Neural progenitor cell (in vitro differentiated cells): ENCODE data around the gene OSBPL1A. TPM values are rescaled to one million over a fixed set of nuclear protein-coding genes. Genes with fewer than 3 reads are reported as not detected.

Experiments used
- DNase-seq: peaks from one replicate; pipeline ENCODE4 v3.0.0-alpha.2; 2016; ENCODE audit warnings: low spot score
- H2AFZ ChIP-seq: fragments of 200-600 bp; sonication (generic); replicated peaks from 2 replicates; pipeline ENCODE4 v1.6.1; 2016; ENCODE audit warnings: antibody characterized with exemption
- H3F3A ChIP-seq: fragments of 200-600 bp; sonication (generic); 2 replicates; pipeline ENCODE4 v1.6.1; 2016; ENCODE audit warnings: antibody characterized with exemption, low read depth
- H3K27ac ChIP-seq: fragments of 200-600 bp; sonication (generic); 2 replicates; pipeline ENCODE4 v1.5.1; 2016; ENCODE audit warnings: mild to moderate bottlenecking
- H3K27me3 ChIP-seq: fragments of 200-600 bp; sonication (generic); 2 replicates; pipeline ENCODE4 v1.6.1; 2016; ENCODE audit warnings: mild to moderate bottlenecking, moderate library complexity
- H3K36me3 ChIP-seq: fragments of 200-600 bp; sonication (generic); 2 replicates; pipeline ENCODE4 v1.5.1; 2016
- H3K4me1 ChIP-seq: fragments of 200-600 bp; sonication (generic); 2 replicates; pipeline ENCODE4 v1.6.1; 2016; ENCODE audit warnings: mixed run types
- H3K4me2 ChIP-seq: fragments of 200-600 bp; sonication (generic); 2 replicates; pipeline ENCODE4 v1.6.1; 2016
- H3K4me3 ChIP-seq: fragments of 200-600 bp; sonication (generic); 2 replicates; pipeline ENCODE4 v1.5.1; 2016
- H3K79me2 ChIP-seq: fragments of 200-600 bp; sonication (generic); 2 replicates; pipeline ENCODE4 v1.6.1; 2016; ENCODE audit warnings: low read depth
- H3K9ac ChIP-seq: fragments of 200-600 bp; sonication (generic); 2 replicates; pipeline ENCODE4 v1.6.1; 2016
- H3K9me3 ChIP-seq: fragments of 200-600 bp; sonication (generic); 2 replicates; pipeline ENCODE4 v1.5.1; 2016; ENCODE audit warnings: low read depth
- H4K20me1 ChIP-seq: fragments of 200-600 bp; sonication (generic); 2 replicates; pipeline ENCODE4 v1.6.1; 2016; ENCODE audit warnings: low read depth
- H3K27ac Mint-ChIP-seq: 3 replicates; pipeline ENCODE4 v1.8.0; 2021; ENCODE audit warnings: mixed read lengths
- H3K27me3 Mint-ChIP-seq: 2 replicates; pipeline ENCODE4 v1.8.0; 2022; ENCODE audit warnings: low read depth, mild to moderate bottlenecking, inconsistent platforms, moderate library complexity, mixed read lengths; ENCODE audit not compliant: insufficient read depth
- H3K36me3 Mint-ChIP-seq: 3 replicates; pipeline ENCODE4 v1.8.0; 2021; ENCODE audit warnings: mixed read lengths
- H3K4me1 Mint-ChIP-seq: 3 replicates; pipeline ENCODE4 v1.8.0; 2021; ENCODE audit warnings: mixed read lengths
- H3K4me3 Mint-ChIP-seq: 3 replicates; pipeline ENCODE4 v1.8.0; 2021; ENCODE audit warnings: mild to moderate bottlenecking, moderate library complexity, mixed read lengths
- H3K9me3 Mint-ChIP-seq: 3 replicates; pipeline ENCODE4 v1.8.0; 2020; ENCODE audit warnings: mixed read lengths
- EZH2 ChIP-seq: fragments of 200-600 bp; sonication (generic); IDR thresholded peaks from 2 replicates; pipeline ENCODE4 v1.6.1; 2017; ENCODE audit warnings: antibody characterized with exemption, mild to moderate bottlenecking, moderate library complexity
- EZH2phosphoT487 ChIP-seq: fragments of 200-600 bp; sonication (generic); IDR thresholded peaks from 2 replicates; pipeline ENCODE4 v1.6.1; 2017; ENCODE audit warnings: antibody characterized with exemption
- total RNA-seq: library from RNA; depleted of rRNA; stranded (reverse); fragments of >200 nt; gene quantifications from 2 replicates; pipeline ENCODE4 v1.2.3, GENCODE V29; 2015; ENCODE audit warnings: low replicate concordance
- TF ChIP-seq, protein P1 (sequence below): fragments of 200-600 bp; sonication (generic); IDR thresholded peaks from 2 replicates; pipeline ENCODE4 v1.5.1; 2017; ENCODE audit warnings: antibody characterized with exemption, mild to moderate bottlenecking

The OSBPL1A gene
- total RNA-seq, 1 donor from 2014 or later, result 75.0 TPM

DNA sequence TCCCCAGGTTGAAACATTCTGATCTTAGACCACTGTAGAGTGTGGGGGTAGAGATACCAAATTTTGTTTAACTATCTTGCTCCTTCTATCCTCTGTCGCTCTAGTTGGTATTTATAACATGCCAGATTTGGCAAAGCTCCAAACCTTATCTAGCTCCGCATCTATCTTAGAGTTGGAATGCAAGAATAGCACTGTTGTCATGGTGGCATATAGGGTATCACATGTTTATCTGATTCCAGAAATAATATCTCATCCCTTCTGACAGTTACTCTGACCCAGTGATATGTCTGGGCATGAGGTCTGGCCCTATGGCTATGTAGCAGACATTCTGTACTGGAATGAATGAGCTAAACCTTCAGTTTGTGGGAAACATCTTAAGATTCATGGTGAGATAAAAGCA is 207.0 kb downstream of the OSBPL1A start:
- peaks cover 24% of the 10 kb centered on the region for H3K4me1 ChIP-seq
- no peak overlapping the region for H2AFZ ChIP-seq
- TF ChIP-seq, protein P1, sequence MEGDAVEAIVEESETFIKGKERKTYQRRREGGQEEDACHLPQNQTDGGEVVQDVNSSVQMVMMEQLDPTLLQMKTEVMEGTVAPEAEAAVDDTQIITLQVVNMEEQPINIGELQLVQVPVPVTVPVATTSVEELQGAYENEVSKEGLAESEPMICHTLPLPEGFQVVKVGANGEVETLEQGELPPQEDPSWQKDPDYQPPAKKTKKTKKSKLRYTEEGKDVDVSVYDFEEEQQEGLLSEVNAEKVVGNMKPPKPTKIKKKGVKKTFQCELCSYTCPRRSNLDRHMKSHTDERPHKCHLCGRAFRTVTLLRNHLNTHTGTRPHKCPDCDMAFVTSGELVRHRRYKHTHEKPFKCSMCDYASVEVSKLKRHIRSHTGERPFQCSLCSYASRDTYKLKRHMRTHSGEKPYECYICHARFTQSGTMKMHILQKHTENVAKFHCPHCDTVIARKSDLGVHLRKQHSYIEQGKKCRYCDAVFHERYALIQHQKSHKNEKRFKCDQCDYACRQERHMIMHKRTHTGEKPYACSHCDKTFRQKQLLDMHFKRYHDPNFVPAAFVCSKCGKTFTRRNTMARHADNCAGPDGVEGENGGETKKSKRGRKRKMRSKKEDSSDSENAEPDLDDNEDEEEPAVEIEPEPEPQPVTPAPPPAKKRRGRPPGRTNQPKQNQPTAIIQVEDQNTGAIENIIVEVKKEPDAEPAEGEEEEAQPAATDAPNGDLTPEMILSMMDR, result no peak
- no peak for TF ChIP-seq EZH2
- H3K79me2 ChIP-seq, result no peaks in the 10 kb centered on the region
- peaks cover 11% of the 10 kb centered on the region for H3F3A ChIP-seq
- H3K36me3 ChIP-seq, result no peaks in the 10 kb centered on the region
- no peak overlapping the region for H3K4me2 ChIP-seq
- no peak overlapping the region for H3K9ac ChIP-seq
- no peak overlapping the region for H3K27ac ChIP-seq
- no peaks in the 10 kb centered on the region for H3K9me3 Mint-ChIP-seq
- peaks cover 30% of the 10 kb centered on the region for H3K4me1 Mint-ChIP-seq
- peaks cover 3% of the 10 kb centered on the region for H3K36me3 Mint-ChIP-seq
- no peaks in the 10 kb centered on the region for H3K27me3 ChIP-seq
- H3K4me3 ChIP-seq, result no peak overlapping the region
- H3K27me3 Mint-ChIP-seq, result no peaks in the 10 kb centered on the region
- H3K9me3 ChIP-seq, result no peaks in the 10 kb centered on the region
- peaks cover 11% of the 10 kb centered on the region for H4K20me1 ChIP-seq
- no peak overlapping the region for H3K27ac Mint-ChIP-seq
- DNase-seq, result no peak
- no peak overlapping the region for H3K4me3 Mint-ChIP-seq

DNA sequence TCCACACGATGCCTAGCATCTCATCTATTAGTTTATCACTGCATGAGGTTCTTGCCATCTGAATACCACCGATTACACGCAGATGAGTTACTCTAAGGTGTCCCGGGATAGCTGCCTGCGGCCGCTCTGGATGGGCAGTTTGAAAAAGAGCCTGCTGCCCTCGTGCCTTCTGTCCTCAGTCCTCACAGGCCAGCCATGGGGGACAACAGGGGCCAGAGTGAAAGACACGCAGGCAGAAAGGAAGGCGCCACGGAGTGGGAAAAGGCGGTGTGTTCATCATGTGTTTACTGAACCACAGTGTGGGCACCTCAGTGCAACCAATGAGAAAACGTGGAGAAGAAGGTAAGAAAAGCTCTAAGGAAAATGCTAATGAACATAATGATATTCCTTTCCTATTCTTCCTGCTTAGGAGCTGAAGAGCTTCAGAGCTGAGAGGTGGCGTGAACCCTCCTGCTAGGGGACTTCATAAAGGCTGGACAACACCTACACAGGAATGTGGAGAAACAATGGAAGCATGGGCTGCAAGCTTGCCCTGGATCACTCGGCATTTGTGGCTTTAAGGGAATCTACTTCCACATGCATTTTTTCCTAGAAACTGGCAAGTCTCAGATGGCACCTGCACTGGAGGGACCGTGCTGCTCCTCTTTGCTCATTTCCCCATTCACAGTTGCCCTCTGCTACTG is 207.8 kb downstream of the OSBPL1A start:
- no peak overlapping the region for H3K27ac ChIP-seq

DNA sequence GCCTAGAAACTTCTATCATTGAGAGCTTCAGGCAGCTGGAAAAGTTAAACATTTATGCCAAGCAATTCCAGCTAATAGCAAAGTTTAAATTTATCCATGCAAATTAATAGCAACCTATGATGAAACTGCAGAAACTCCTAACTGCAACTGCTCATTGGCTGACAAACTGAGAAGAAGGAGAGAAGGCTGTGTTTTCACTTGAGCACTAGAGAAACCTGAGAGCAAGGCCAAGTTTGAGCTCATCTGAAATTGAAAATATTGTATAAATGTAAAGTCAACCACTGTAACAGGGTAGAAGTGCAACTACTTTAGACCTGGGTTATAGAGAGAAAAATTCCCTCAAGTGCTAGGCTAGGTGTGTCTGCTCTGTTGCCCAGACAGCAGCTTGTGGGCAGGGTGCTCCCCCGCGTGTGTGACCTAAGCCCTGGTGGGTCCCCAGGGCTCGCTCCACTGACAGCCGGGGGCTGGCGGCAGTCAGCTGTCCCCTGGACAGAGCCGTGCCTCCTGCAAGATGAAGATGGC is 208.6 kb downstream of the OSBPL1A start:
- DNase-seq, result no peak
- Histone ChIP-seq H3K4me1 (peaks cover 24% of the 10 kb centered on the region), H3K4me3 (no peak overlapping the region), H2AFZ (no peak overlapping the region), H3K36me3 (no peaks in the 10 kb centered on the region), H3K4me2 (no peak overlapping the region), H3K9ac (no peak overlapping the region), H3F3A (peaks cover 11% of the 10 kb centered on the region), H3K9me3 (no peaks in the 10 kb centered on the region), H3K79me2 (no peaks in the 10 kb centered on the region), H3K27ac (no peak overlapping the region), H4K20me1 (peaks cover 11% of the 10 kb centered on the region), H3K27me3 (no peaks in the 10 kb centered on the region)
- Mint-ChIP-seq H3K27me3 (no peaks in the 10 kb centered on the region), H3K4me3 (no peak overlapping the region), H3K4me1 (peaks cover 39% of the 10 kb centered on the region), H3K9me3 (no peaks in the 10 kb centered on the region), H3K36me3 (peaks cover 6% of the 10 kb centered on the region), H3K27ac (no peak overlapping the region)
- TF ChIP-seq EZH2phosphoT487, result no peak

More for the DNA sequence above, 207.8 kb downstream of the OSBPL1A start:
- H3K4me3 ChIP-seq, result no peak overlapping the region
- no peaks in the 10 kb centered on the region for H3K27me3 Mint-ChIP-seq
- TF ChIP-seq, protein P1, result no peak
- no peak for TF ChIP-seq EZH2
- no peak for TF ChIP-seq EZH2phosphoT487
- peaks cover 5% of the 10 kb centered on the region for H3K36me3 Mint-ChIP-seq
- H3K79me2 ChIP-seq, result no peaks in the 10 kb centered on the region
- no peaks in the 10 kb centered on the region for H3K36me3 ChIP-seq
- H3K9me3 ChIP-seq, result no peaks in the 10 kb centered on the region
- peak; percentile 49 for DNase-seq
- H3K4me3 Mint-ChIP-seq, result no peak overlapping the region
- peaks cover 24% of the 10 kb centered on the region for H3K4me1 ChIP-seq
- no peak overlapping the region for H3K9ac ChIP-seq
- peaks cover 11% of the 10 kb centered on the region for H3F3A ChIP-seq
- peak overlapping the region; percentile 13 for H3K4me2 ChIP-seq
- no peaks in the 10 kb centered on the region for H3K9me3 Mint-ChIP-seq
- peaks cover 11% of the 10 kb centered on the region for H4K20me1 ChIP-seq
- no peak overlapping the region for H2AFZ ChIP-seq
- no peaks in the 10 kb centered on the region for H3K27me3 ChIP-seq
- H3K4me1 Mint-ChIP-seq, result peaks cover 32% of the 10 kb centered on the region
- H3K27ac Mint-ChIP-seq, result no peak overlapping the region

DNA sequence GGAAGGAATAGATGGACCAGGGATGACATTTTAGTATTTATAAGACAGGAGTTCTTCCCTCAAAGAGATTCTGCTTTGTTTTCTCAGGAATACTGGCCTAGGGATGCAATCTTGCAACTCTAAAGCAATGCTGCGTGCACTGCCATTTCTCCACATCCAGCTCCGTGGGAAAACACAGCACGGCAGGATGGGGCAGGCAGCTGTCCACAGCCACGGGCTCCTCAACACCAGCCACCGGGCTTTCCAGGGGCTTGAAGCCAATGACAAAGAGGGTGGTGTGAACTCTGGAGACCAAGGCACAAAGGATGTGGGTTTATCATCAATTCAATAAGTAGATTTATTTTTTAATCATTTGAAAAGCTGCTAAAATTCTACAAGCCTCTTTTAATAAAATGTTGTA is 209.5 kb downstream of the OSBPL1A start:
- H3K4me1 ChIP-seq, result peaks cover 24% of the 10 kb centered on the region
- no peak overlapping the region for H3K4me3 ChIP-seq
- no peaks in the 10 kb centered on the region for H3K36me3 ChIP-seq
- Mint-ChIP-seq H3K4me3 (no peak overlapping the region), H3K4me1 (peaks cover 36% of the 10 kb centered on the region), H3K27ac (no peak overlapping the region), H3K9me3 (no peaks in the 10 kb centered on the region), H3K36me3 (peaks cover 6% of the 10 kb centered on the region), H3K27me3 (no peaks in the 10 kb centered on the region)
- no peak overlapping the region for H3K4me2 ChIP-seq
- H3K27ac ChIP-seq, result no peak overlapping the region
- H3F3A ChIP-seq, result peaks cover 11% of the 10 kb centered on the region
- no peak for TF ChIP-seq EZH2
- no peak for TF ChIP-seq EZH2phosphoT487
- TF ChIP-seq, protein P1, result no peak
- H3K79me2 ChIP-seq, result no peaks in the 10 kb centered on the region
- no peaks in the 10 kb centered on the region for H3K9me3 ChIP-seq
- no peaks in the 10 kb centered on the region for H3K27me3 ChIP-seq
- H3K9ac ChIP-seq, result no peak overlapping the region
- no peak for DNase-seq
- peaks cover 11% of the 10 kb centered on the region for H4K20me1 ChIP-seq
- no peak overlapping the region for H2AFZ ChIP-seq
